ENCODE results near the gene LVRN.
"Not testable (repeated sequence)": the region's sequence is repeated elsewhere in the genome, so short reads cannot be mapped to it uniquely, and the experiment has no call there.

Gene LVRN

GRCh38 chr5:115962239-115962564 is at the start of gene LVRN:
Gene LVRN, plus strand, starts transcription at chr5:115962475. Its CDS starts 143 bp downstream, at chr5:115962618.
- DNase-seq = no peak

- not testable (repeated sequence) for DNase-seq
These were observed 48.5 kb upstream of the LVRN start for GRCh38 chr5:115913623-115914400.

- DNase-seq = no peak
These were observed 42.0 kb upstream of the LVRN start for GRCh38 chr5:115920171-115920725.

- not testable (repeated sequence) for DNase-seq
These were observed 33.5 kb upstream of the LVRN start for GRCh38 chr5:115928578-115929407.

- not testable (repeated sequence) for DNase-seq
These were observed 32.1 kb upstream of the LVRN start for GRCh38 chr5:115930171-115930570.

- DNase-seq = no peak
These were observed 31.5 kb upstream of the LVRN start for GRCh38 chr5:115930630-115931337.

GRCh38 chr5:115932991-115933390 is 29.3 kb upstream of the LVRN start:
- no peak for DNase-seq

GRCh38 chr5:115934388-115934974 is 27.8 kb upstream of the LVRN start:
- no peak for DNase-seq

- no peak for DNase-seq
These were observed 26.2 kb upstream of the LVRN start for GRCh38 chr5:115936031-115936430.

GRCh38 chr5:115939059-115939458 is 23.2 kb upstream of the LVRN start:
- no peak for DNase-seq

GRCh38 chr5:115940080-115940810 is 22.0 kb upstream of the LVRN start:
- DNase-seq = no peak

- no peak for DNase-seq
These were observed 21.1 kb upstream of the LVRN start for GRCh38 chr5:115941051-115941675.

- no peak for DNase-seq
These were observed 17.8 kb upstream of the LVRN start for GRCh38 chr5:115944501-115944900.

- DNase-seq = no peak
These were observed 15.6 kb upstream of the LVRN start for GRCh38 chr5:115946655-115947054.

- DNase-seq = no peak
These were observed 15.0 kb upstream of the LVRN start for GRCh38 chr5:115947260-115947659.

GRCh38 chr5:115948091-115948534 is 14.2 kb upstream of the LVRN start:
- DNase-seq = no peak

- no peak for DNase-seq
These were observed 13.2 kb upstream of the LVRN start for GRCh38 chr5:115949096-115949495.

GRCh38 chr5:115952588-115952987 is 9.7 kb upstream of the LVRN start:
- no peak for DNase-seq

GRCh38 chr5:115954144-115954543 is 8.1 kb upstream of the LVRN start:
- DNase-seq = no peak

- DNase-seq = no peak
These were observed 5.3 kb upstream of the LVRN start for GRCh38 chr5:115956957-115957356.
